HG03558 (cell line): ENCODE results near the gene ABRACL.
"Not testable (repeated sequence)": the region's sequence is repeated elsewhere in the genome, so short reads cannot be mapped to it uniquely, and the experiment has no call there.

Source experiments
- ATAC-seq: cut with Tn5 transposase; IDR thresholded peaks from one replicate; pipeline ENCODE4 v1.9.1; 2021; ENCODE audit warnings: moderate number of reproducible peaks; ENCODE audit not compliant: unreplicated experiment; ENCODE audit errors: extremely low read depth

The ABRACL gene, protein sequence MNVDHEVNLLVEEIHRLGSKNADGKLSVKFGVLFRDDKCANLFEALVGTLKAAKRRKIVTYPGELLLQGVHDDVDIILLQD

DNA sequence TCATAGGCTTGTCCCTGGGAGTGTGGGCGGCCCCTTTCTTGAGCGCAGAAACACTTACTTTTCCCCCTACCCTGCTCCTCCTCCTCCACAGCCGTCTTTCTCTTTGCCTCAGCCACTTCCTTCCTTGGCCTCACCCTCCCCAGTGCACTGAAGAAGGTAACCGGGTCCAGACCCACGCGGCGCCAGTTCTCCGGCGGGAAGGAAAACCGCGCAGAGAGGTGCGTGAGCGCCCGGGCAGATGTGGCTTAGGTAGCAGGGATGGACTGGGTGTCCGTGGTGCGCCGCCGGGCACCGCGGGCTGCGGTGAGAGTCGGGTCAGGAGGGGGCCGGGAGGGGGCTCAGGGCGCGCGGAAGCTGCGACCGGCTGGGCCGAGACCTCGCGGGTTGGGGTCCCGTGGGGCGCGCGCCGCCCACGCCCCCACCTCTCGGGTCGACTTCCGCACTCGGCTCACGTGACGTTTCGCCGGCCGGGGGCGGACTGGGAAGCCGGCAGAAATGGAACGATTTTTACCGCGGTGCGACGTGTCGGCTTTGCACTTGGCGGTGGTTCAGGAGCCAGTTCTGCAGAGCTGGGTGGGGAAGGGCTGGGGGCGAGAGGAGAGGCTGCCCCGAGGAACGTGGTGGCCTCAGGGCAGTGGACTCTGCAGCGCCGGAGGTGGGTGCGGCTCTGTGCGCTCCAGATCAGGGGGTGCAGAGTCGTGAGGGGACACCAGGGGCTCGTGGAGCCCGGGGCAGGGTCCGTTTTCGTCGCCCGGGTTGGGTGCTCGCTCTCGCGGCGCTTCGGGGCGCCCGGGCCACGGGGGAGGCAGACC, at the start of gene ABRACL:
Gene ABRACL, plus strand, starts transcription at position 88 of the 812 bp plus-strand sequence. CDS start 5,416 bp downstream, outside the sequence.
- ATAC-seq = peak; percentile 26

DNA sequence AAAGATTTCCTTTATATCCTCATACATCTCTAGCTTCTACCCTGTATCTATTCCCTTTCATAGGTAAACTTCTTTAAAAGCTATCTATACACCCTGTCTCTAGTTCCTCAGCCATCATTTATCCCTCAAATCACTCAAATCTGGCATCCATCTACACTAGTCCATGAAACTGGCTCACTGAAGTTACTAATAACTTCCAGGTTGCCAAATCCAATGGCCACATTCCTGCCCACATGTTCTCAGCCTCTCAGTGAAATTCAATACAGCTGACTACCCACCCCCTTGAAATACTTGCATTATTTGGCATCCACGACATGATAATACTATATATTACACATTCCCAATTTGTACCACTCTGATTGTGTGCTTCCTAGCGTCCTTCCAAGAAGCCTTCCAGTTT, 49.2 kb upstream of the ABRACL start:
- ATAC-seq = no peak

DNA sequence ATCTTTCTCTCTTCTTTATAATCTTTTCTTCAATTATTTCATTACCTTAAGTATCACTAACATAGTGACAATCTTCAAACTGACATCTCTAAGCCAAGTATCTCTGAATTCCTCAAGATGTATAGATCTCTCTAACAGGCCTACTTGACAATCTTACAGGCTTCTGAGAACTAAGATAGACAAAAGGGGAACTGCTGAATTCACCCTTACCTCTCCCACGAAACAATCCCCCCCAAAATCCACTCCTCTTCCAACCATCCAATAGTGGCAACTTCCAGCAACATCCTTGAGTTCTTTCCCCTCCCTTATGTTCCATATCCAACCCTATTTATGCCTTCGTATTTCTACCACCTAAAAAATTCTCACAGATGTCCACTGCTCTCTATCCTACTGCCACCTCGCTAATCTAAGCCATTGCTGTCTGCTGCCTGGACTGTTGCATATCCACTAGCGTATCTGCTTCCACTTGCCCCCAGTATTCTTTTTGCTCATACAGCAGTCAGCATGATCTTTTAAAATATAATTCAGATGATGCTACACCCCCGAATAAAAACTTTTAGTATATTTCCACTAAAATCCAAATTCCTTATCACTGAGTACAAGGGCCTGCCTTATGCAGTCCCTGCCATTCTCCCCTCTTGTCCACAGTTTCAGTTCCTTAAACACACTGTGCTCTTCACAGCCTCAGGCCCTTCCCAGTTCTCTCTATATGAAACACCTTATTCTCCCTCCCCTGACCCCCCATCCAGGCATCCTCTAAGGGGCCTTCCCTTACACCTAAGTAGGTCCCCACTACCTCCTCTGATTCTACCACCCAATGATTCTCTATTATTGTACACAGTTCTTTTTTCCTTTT, 48.5 kb upstream of the ABRACL start:
- no peak for ATAC-seq

DNA sequence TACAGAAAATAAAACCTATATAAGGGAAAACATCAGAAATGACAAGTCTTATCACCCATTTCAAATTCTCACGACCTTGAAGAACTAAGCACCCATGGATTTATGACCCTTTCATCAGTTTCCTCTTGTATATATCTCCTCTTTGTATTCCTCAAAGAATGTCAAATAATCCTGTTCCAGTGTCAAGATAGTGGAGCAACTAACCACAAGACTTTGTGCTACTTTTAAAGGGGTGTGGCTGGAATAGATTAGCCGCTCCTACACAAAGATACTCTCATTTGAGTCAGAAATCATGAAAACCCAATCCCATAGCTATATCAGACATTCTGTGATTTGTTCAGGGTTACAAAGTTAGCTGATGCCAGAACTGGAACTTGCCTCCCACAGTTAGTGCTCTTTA, 47.1 kb upstream of the ABRACL start:
- no peak for ATAC-seq

- no peak for ATAC-seq
These were observed 42.0 kb upstream of the ABRACL start for GRCh38 chr6:138986578-138986977.

- no peak for ATAC-seq
These were observed 41.4 kb upstream of the ABRACL start for GRCh38 chr6:138987080-138987642.

DNA sequence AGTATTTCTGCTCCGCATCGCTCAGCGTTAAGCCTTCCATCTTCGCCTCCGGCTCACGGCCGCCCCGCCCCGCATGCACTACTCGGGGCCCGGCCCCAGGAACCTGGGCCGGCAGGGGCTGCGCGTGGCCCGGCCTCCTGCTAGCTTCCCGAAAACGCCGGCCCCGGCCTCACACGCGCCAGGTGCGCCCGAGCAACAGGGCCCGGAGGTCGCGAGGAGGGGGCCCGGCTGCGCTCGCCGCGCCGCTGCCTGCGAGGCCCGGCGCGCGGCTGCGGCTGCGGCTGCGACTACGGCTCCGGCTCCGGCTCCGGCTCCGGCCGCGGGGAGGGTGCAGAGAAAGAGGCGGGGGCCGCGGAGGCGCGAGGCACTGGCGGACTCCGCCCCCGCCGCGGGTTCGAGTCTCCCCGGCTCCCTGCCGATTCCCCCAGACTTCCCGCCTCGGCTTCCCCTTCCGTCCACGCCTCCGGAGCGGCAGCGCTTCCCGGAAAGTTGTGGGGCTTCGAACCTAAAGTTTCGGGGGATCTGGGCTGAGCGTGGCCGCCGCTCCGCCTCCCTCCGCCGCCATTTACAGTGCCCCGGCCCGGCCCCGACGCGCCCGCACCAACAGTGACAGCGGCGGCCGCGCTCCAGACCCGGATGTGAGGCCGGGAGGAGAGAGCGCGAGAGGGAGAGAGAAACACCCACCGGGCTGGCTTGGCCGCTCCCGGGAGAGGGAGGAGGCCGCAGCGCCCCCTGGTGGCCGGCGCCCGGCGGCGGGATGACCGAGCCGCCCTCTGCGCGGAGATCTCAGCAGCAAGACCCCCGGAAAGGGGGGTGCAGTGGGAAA, 40.7 kb upstream of the ABRACL start, which contains the start of gene REPS1:
Gene REPS1, minus strand, starts transcription at position 611 of the 826 bp plus-strand sequence. Its CDS starts 571 bp downstream, at position 40.
- peak; percentile 70 for ATAC-seq

DNA sequence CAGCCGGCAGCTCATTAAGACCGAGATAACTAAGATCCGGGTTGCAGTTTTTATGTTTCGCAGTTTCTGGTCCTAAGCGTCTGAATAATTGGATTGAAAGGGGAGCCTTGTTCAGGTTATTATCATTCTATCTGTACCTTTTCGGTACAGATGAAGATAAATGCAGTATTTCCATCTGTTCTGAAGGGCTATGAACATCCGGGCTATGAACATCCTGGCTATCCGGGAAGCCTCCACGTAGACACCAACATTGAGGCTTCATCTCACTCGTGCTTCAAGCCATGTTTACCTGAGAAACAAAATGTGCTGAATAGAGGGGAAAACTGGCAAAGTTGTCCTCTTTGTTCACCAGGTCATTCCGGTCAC, 40.1 kb upstream of the ABRACL start:
- peak; percentile 4 for ATAC-seq

GRCh38 chr6:138989098-138989983, 39.2 kb upstream of the ABRACL start:
- ATAC-seq = no peak

GRCh38 chr6:138991206-138991605, 37.3 kb upstream of the ABRACL start:
- ATAC-seq = no peak

DNA sequence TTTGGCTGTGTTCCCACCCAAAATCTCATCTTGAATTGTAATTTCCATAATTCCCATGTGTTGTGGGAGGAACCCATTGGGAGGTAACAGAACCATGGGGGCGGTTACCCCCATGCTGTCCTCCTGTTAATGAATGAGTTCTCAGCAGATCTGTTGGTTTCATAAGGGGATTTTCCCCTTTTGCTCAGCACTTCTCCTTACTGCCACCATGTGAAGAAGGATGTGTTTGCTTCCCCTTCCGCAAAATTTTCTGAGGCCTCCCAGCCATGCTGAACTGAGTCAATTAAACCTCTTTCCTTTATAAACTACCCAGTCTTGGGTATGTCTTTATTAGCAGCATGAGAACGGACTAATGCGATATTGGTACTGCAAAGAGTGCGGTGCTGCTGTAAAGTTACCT, 35.6 kb upstream of the ABRACL start:
- ATAC-seq = not testable (repeated sequence)

GRCh38 chr6:138993410-138993809, 35.1 kb upstream of the ABRACL start:
- not testable (repeated sequence) for ATAC-seq

- no peak for ATAC-seq
These were observed 32.0 kb upstream of the ABRACL start for GRCh38 chr6:138996524-138996923.

- ATAC-seq = no peak
These were observed 31.4 kb upstream of the ABRACL start for GRCh38 chr6:138997136-138997535.

DNA sequence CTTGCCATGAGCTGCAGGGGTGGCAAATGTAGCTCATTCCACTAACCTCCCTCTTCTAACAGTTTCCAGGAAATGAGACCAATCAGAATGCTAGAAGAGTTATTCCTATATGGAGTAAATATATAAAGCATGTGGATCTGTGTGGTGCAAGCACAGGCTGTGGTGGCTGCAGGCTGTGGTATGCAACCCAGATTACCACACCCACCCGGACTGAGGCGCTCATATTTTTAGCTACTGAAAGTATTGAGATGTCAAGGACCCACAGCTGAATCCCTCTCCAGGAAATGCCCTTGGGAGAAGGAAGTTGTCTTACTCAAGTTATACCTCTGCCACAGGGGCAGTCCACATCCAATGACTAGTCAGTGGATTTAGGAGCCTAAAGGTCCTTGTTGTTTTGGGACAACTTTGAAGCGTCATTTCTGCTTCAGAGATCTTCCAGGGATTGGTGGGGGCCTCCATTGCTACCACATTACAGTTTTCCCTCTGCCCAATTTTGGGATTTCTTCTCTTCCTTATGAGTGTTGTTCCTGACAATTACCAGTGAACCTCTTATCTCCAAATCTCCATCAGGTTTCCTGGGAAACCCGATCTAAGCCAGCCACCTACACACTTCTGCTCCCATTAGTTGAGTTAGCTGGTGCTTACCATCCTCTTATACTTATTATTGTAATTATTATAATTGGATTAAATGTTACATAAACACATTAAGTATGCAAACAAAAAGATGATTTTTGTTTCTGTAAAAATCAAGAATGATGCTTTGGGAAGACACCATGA, 28.4 kb upstream of the ABRACL start:
- ATAC-seq = no peak

DNA sequence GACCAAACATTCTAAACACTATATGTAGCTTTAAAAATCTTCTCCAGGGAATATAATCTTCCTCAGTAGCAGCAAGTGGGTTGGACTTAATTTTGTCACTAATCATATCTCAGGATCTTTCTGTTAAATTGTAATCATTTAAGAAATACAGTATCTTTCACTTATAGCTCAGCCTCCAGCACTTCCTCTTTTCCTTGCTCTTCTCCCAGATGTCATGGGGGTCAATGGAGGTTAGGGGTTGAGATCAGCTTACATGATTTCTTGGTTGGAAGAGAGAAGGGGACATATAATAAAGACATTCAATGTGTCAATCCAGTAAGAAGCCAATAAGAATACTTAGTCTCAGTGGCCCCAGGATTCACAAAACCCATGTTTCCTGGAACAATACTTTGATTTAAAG, 24.8 kb upstream of the ABRACL start:
- ATAC-seq = no peak

GRCh38 chr6:139006477-139006876, 22.1 kb upstream of the ABRACL start:
- no peak for ATAC-seq

GRCh38 chr6:139007428-139007827, 21.1 kb upstream of the ABRACL start:
- no peak for ATAC-seq
